Calu3 (cell line): ENCODE data around the gene XRN2. TPM values are rescaled to one million over a fixed set of nuclear protein-coding genes. Genes with fewer than 3 reads are reported as not detected.

Experiments
- BruUV-seq: library from RNA; stranded (reverse); fragments of 400-500 nt; replicated peaks from 2 replicates; lab custom pipeline; 2021; lab: Mats Ljungman, UMichigan
- CTCF ChIA-PET: fragments of 300-600 bp; sonication (Branson Sonifier 250); formaldehyde crosslinking; loops from one replicate; lab custom pipeline; 2022; ENCODE audit warnings: antibody characterized with exemption; lab: Charles Lee
- DNase-seq: peaks from one replicate; pipeline ENCODE4 v3.0.0; 2022
- H3K27ac Mint-ChIP-seq: one replicate; pipeline ENCODE4 v1.8.0; 2022; ENCODE audit warnings: mixed read lengths; ENCODE audit not compliant: unreplicated experiment
- H3K27me3 Mint-ChIP-seq: one replicate; pipeline ENCODE4 v1.8.0; 2022; ENCODE audit warnings: mixed read lengths; ENCODE audit not compliant: unreplicated experiment
- H3K36me3 Mint-ChIP-seq: one replicate; pipeline ENCODE4 v1.8.0; 2022; ENCODE audit warnings: mild to moderate bottlenecking, moderate library complexity, mixed read lengths; ENCODE audit not compliant: insufficient read depth, unreplicated experiment
- H3K4me1 Mint-ChIP-seq: one replicate; pipeline ENCODE4 v1.8.0; 2022; ENCODE audit warnings: mild to moderate bottlenecking, low read depth, mixed read lengths; ENCODE audit not compliant: unreplicated experiment
- H3K4me3 Mint-ChIP-seq: one replicate; pipeline ENCODE4 v1.8.0; 2022; ENCODE audit warnings: mild to moderate bottlenecking, low read depth, moderate library complexity, mixed read lengths; ENCODE audit not compliant: unreplicated experiment
- H3K9me3 Mint-ChIP-seq: one replicate; pipeline ENCODE4 v1.8.0; 2022; ENCODE audit warnings: low read depth, mixed read lengths; ENCODE audit not compliant: unreplicated experiment
- intact Hi-C: fragments of 100-400 bp; cut with micrococcal nuclease; formaldehyde crosslinking; loops from one replicate; pipeline ENCODE4 v1.10.0; 2022; ENCODE audit not compliant: unreplicated experiment
- total RNA-seq: library from RNA; stranded (reverse); gene quantifications from 2 replicates; pipeline ENCODE4 v1.2.3, GENCODE V29; 2022
- TF ChIP-seq, protein P1 (sequence below): fragments of 200-600 bp; IDR thresholded peaks from one replicate; pipeline ENCODE4 v1.8.0; 2022; ENCODE audit warnings: antibody characterized with exemption; ENCODE audit not compliant: unreplicated experiment

XRN2 gene
- total RNA-seq, 1 experiment from 2014 or later = 24.7 TPM

- peaks cover 7% of the 10 kb centered on the region for H3K36me3 Mint-ChIP-seq
- intact Hi-C loops = no loop called here
- H3K9me3 Mint-ChIP-seq = no peaks in the 10 kb centered on the region
- CTCF ChIA-PET = interaction anchor here (0.6 to 0.7 kb wide), 2 partner anchors 19 to 365 kb away, joined by 3 to 4 read pairs; no protein-coding TSS in a partner anchor
- peak overlapping the region; percentile 76 for H3K27ac Mint-ChIP-seq
- DNase-seq = no peak
- no peak overlapping the region for H3K4me3 Mint-ChIP-seq
- no TSS peak for BruUV-seq
- peaks cover 28% of the 10 kb centered on the region for H3K4me1 Mint-ChIP-seq
- TF ChIP-seq, protein P1, sequence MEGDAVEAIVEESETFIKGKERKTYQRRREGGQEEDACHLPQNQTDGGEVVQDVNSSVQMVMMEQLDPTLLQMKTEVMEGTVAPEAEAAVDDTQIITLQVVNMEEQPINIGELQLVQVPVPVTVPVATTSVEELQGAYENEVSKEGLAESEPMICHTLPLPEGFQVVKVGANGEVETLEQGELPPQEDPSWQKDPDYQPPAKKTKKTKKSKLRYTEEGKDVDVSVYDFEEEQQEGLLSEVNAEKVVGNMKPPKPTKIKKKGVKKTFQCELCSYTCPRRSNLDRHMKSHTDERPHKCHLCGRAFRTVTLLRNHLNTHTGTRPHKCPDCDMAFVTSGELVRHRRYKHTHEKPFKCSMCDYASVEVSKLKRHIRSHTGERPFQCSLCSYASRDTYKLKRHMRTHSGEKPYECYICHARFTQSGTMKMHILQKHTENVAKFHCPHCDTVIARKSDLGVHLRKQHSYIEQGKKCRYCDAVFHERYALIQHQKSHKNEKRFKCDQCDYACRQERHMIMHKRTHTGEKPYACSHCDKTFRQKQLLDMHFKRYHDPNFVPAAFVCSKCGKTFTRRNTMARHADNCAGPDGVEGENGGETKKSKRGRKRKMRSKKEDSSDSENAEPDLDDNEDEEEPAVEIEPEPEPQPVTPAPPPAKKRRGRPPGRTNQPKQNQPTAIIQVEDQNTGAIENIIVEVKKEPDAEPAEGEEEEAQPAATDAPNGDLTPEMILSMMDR = no peak
- H3K27me3 Mint-ChIP-seq = no peaks in the 10 kb centered on the region
Observed at GRCh38 chr20:21325296-21325695, 22.2 kb downstream of the XRN2 start.

GRCh38 chr20:21326700-21327099 lies 23.6 kb downstream of the XRN2 start:
- Mint-ChIP-seq H3K4me3 (no peak overlapping the region), H3K4me1 (peaks cover 28% of the 10 kb centered on the region), H3K9me3 (no peaks in the 10 kb centered on the region), H3K36me3 (peaks cover 7% of the 10 kb centered on the region), H3K27ac (peak overlapping the region; percentile 10), H3K27me3 (no peaks in the 10 kb centered on the region)
- TF ChIP-seq, protein P1 = no peak
- BruUV-seq = no TSS peak
- intact Hi-C loops = no loop called here
- DNase-seq = no peak
- CTCF ChIA-PET = no interaction called here

- CTCF ChIA-PET = no interaction called here
- Mint-ChIP-seq H3K27ac (no peak overlapping the region), H3K9me3 (no peaks in the 10 kb centered on the region), H3K4me3 (no peak overlapping the region), H3K36me3 (peaks cover 16% of the 10 kb centered on the region), H3K4me1 (no peaks in the 10 kb centered on the region), H3K27me3 (no peaks in the 10 kb centered on the region)
- DNase-seq = no peak
- no TSS peak for BruUV-seq
- intact Hi-C loops = no loop called here
- TF ChIP-seq, protein P1 = no peak
Observed at GRCh38 chr20:21336455-21337151, 33.5 kb downstream of the XRN2 start.

- intact Hi-C loops = no loop called here
- CTCF ChIA-PET = no interaction called here
- TF ChIP-seq, protein P1 = no peak
- no peak overlapping the region for H3K4me3 Mint-ChIP-seq
- H3K27me3 Mint-ChIP-seq = no peaks in the 10 kb centered on the region
- DNase-seq = no peak
- H3K9me3 Mint-ChIP-seq = no peaks in the 10 kb centered on the region
- H3K36me3 Mint-ChIP-seq = peaks cover 16% of the 10 kb centered on the region
- no peak overlapping the region for H3K27ac Mint-ChIP-seq
- no peaks in the 10 kb centered on the region for H3K4me1 Mint-ChIP-seq
- no TSS peak for BruUV-seq
Observed at GRCh38 chr20:21338291-21338690, 35.2 kb downstream of the XRN2 start.
